Stimulated activated CD8-positive, alpha-beta memory T cell treated with anti-CD3 and anti-CD28 coated beads, Interleukin-4, amount 100 ng/mL, for 24 hours (primary cell): ENCODE results near the gene INTS7.

Experiments used
- DNase-seq: peaks from one replicate; pipeline ENCODE4 v3.0.0-alpha.2; 2020; ENCODE audit warnings: low read depth

The INTS7 gene

DNA sequence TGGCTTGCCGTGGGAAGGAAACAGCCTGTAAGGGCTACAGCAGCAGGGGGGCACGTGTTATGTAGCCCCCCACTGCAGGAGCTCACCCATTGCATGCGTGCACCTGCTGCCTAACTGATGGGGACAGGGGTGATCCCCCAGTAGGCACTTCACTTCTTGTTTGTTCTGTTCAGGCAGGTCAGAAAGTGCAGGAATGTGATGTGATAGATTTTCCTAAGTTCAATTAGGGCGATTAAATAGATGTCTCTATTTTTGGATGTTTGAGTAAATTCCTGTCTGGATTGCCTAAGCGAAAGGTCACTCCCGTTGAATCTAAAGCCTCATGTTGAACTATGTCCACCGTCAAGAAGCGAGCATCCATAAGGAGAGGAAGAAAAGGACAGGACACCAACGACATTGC is 126.0 kb downstream of the INTS7 start:
- no peak for DNase-seq

DNA sequence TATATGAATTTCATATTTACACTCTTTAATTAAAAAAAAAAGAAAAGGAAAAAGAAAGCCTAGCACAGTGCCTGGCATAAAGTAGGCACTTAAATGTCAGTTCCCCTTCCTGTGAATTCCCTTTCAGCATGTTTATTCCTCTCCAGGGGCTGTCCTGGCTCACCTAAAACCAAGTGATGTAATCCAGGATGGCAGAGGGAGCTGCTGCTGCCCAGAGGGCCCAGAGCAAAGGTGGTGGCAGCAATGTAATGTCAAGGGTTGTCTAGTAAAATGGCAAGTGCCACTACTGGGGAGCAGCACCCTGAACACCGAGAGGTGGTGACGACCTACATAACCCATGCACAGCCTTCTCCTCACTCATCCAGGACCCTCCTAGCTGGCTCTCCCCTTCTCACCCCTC is 126.4 kb downstream of the INTS7 start:
- DNase-seq = no peak

DNA sequence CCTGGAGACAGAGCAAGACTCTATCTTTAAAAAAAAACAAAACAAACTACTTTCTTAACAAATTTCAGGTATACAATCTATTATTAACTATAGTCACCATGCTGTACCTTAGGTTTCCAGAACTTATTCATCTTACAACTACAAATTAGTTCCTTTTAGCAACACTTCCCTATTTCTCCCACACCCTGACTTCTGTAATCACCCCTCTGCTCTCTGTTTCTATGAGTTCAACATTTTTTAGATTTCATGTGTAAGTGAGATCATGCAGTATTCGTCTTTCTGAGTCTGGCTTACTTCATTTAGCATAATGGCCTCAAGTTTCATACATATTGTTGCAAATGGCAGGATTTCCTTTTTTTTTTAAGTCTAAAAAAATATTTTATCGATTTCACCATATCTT is 126.9 kb downstream of the INTS7 start:
- no peak for DNase-seq

DNA sequence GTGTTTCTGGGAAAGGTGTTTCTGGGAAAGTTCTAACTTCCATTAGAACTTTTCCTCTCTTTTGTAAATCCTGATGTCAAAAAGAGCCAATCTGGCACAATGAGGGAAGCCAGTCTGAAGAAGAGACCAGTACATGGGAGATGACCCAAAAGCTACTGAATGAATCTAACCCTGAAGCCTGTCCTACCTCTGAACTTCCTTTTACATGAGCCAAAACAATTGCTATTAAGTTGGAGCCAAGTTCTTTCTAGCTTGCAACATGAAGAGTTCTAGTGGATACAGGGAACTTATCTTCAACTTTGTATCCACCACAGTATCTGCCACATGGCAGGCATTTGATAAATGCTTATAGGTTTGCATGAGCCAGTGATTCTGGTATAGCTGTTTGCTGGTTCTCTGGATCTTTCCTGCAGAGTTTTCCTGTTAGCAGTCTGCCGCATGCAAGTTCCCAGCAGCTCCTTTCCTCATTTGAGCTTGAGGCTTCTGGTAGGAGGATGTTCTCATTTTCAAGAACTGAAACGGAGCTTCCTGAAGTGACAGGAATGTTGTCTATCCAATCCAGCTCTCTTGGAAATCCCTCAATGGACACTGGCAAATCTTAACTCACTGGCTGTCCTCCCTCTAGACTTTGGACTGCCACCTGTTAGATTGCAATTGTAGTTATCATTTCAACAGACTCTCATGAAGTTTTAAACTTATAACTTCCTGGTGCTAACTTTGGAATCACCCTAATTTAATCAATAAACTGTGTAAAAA is 131.7 kb downstream of the INTS7 start:
- no peak for DNase-seq

DNA sequence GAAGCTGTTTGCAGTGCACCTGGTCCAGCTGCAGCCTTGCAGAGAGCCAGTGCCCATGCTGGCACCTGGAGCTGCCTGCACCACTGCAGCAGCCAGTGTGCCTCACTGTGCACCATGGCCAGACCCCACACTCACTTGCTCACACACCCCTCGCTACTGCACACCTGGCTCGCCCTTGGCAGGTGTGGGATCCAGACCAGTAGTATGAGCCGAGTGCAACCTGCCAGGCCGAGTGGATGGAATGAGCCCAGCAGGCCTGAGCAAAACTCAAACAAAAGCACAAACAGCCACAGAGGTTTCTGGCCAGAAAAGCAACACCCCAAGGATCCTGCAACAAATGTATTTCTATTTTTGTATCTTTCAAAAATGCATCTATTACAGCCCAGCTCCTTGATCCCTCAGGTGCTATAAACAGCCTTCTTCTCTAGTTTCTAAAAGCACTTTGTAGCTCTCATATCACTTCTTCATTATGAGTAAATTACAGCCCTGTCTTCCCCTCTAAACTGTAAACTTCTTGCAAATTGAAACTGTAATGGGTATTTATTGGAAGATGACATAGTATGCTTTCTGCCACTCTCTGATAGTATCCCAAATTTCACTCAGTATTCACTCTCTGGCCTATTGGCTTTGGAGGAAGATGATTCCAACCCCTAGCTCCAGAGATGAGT is 132.6 kb downstream of the INTS7 start:
- no peak for DNase-seq

DNA sequence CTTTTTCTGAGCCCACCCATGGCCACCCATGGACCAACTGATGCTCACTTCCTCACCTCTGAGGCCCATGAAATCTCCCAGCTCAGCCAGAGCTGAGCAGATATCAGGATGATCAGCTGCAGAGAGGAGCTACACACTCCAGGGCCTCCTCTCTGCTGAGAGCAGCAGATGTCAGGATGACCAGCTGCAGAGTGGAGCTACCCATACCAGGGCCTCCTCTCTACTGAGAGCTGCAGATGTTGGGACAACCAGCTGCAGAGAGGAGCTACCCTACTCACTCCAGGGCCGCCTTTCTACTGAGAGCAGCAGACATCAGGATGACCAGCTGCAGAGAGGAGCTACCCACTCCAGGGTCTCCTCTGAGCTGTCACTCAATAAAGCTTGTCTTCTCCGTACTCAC is 133.4 kb downstream of the INTS7 start:
- no peak for DNase-seq

DNA sequence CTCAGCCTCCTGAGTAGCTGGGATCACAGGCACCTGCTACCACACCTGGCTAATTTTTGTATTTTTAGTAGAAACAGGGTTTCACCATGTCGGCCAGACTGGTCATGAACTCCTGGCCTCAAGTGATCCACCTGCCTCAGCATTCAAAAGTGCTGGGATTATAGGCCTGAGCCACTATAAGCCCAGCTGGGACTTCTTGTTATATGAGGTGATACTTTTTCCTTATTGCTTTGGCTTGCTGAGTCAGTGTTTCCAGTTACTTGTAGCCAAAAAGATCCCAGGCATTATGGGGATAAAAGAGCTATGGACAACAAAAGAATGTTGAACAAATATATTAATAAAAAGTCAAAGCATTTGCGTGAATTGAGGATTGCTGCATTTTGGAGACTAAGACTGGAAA is 134.9 kb downstream of the INTS7 start:
- DNase-seq = no peak

DNA sequence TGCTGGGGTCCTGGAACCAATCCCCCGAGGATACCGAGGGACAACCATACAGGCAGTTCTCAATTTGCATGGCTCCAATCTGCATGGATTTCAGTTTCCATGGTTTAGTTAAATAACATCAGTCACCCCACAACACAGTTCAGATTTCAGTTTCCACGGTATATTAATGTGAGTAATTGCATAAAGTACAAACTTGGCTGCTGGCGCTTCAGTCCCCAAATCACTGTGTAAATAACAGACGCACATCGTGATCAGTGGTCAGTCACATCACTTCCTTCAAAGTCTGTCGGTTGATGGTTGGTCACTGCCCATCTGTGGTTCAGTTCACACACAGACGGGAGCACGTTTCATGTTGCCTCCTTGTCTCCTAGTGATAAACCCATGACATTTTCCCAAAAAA is 138.4 kb downstream of the INTS7 start:
- no peak for DNase-seq

DNA sequence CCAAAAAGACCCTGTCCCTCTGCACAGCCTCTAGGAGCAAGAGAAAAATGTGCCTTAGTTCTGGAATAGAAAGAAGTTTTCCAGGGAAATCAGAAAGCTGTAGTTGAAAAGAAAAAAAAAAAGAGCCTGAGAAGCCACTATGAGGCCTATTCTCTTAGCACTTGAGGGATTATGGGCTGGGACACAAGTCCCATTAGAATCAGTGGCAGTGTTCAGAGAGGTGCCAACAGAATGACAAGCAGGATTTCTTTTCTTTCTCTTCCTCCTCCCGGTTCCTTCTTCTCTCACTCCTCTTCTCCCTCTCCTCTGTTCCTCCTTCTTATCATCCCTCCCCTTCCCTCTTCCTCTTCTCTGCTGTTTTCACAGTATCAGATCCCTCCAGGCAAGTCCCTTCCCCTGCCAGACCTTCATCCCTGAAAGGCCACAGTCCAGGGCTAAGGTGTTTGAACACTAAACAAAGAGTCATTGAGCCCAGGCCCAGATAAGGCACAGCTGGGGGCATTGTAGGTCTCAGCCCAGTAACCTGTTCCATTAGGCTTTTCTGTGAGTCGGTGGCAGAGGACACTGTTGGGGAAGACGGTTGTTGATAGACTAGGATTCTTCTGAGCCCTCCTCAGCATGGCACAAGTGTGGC is 140.1 kb downstream of the INTS7 start:
- DNase-seq = no peak

DNA sequence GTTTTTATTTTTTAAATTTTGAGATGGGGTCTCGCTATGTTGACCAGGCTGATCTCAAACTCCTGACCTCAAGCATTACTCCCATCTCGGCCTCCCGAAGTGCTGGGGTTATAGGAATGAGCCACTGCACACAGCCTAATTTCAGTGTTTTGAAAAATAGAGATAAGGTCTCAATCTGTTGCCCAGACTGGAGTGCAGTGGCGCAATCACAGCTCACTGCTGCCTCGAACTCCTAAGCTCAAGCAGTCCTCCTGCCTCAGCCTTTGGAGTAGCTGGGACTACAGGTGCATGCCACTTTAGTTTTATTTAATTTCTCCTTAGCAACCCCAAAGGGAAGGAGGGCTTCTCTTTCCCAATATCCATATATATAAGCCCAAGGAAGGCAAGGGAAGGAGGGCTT is 141.0 kb downstream of the INTS7 start:
- DNase-seq = no peak

DNA sequence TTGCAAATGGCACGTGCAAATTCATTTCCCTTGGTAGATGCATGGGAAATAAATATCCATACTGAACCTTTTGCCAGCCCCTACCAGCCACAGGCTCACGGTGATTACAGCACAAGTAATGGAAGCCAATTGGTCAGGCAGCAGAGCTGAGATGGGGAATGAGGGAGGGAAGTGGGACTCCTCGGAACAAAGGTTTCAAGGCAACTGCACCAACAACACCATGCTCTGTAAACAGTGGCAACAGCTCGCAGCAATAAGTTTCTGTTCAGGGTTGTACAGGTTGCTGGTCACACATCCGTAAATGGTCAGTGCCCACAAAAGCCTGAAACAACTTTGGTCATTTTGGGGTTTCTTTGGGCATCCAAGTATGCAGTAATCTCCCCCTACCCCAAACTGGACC is 142.1 kb downstream of the INTS7 start:
- no peak for DNase-seq

DNA sequence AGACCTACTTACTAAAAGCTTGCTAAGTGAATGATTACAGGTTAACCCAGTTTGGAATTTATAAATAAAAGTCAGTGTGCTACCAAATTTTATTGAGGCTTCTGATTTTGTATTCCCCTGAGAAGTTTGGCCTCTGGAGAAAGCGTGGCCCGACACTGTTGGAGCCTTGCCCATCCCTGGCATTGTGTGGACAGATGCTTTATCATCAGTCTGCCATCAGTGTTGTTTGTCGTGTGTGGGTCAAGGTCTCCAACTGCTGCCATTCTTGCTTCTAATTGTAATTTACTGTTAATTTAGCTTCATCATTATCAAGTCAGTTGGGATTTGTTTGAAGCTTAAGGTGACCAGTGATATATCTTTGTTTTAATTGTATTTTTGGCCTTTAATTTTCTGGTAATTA is 142.8 kb downstream of the INTS7 start:
- DNase-seq = no peak

DNA sequence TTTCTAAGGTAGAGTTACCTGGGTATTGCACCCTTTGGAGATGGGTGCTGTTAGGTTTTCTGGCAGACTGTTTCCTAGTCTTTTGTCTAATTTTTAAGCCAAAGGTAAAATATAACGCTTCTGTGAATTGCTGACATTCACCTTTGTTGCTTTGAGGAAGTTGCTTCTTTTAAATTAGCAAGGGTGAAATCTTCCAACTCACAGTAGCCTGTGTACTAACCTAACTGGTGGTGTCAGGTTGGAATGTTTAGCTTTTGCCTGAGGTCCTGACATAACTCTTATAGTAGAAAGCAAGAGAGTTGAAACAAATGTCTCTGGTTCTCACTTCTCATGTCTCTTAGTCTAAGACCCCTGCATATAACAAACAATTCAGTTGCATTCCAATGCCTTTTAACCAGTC is 143.6 kb downstream of the INTS7 start:
- DNase-seq = no peak
